ENCODE results near the gene POU2AF3.
A peak's percentile ranks its signal among the peaks of the same experiment; 100 is the strongest.
"Not testable (repeated sequence)": the region's sequence is repeated elsewhere in the genome, so short reads cannot be mapped to it uniquely, and the experiment has no call there.

POU2AF3 gene, protein sequence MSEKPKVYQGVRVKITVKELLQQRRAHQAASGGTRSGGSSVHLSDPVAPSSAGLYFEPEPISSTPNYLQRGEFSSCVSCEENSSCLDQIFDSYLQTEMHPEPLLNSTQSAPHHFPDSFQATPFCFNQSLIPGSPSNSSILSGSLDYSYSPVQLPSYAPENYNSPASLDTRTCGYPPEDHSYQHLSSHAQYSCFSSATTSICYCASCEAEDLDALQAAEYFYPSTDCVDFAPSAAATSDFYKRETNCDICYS

DNA sequence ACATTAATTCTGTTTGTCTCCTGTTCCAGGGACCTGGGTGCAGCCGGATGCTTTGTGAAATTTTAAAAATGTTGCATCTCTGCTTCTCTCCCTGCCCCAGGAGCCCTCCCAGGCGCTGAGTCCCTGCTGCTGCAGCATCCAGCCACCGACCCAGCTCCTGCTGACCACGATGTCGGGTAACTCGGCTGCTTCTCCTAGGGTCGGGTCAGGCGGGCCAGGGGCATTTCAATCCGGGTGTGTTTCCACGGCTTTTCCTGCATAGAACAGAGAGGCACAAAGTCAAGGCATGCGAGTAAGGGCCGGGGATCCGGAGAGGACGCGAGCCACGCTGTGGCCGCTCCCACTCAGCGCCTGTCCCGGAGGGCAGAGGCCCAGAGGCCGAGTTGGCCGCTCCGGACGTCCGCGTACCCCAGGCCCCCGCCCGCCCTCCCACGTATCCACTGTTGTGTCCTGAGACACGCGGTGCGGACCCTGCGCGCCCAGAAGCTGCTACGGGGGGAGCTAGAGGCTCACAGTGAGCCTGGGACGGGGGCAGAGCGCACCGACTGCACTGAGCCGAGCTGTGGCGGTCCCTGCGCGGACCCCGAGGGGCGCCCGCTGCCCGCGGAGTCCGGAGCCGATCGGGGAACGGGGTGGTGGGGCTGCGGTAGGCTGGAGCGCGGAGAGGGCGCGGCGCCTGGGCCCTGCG, at the start of gene POU2AF3:
Gene POU2AF3 (plus strand): TSS at position 134 of the 688 bp plus-strand sequence. CDS start 36 bp downstream, at position 170.
- Mint-ChIP-seq H3K27me3 (peaks cover 13% of the 10 kb centered on the region), H3K27ac (peak within 1 kb of the TSS; percentile 42), H3K4me3 (peak within 1 kb of the TSS; percentile 78), H3K9me3 (no peaks in the 10 kb centered on the region), H3K4me1 (peaks cover 29% of the 10 kb centered on the region), H3K36me3 (no peaks in the 10 kb centered on the region)
- peak; percentile 67 for ATAC-seq

DNA sequence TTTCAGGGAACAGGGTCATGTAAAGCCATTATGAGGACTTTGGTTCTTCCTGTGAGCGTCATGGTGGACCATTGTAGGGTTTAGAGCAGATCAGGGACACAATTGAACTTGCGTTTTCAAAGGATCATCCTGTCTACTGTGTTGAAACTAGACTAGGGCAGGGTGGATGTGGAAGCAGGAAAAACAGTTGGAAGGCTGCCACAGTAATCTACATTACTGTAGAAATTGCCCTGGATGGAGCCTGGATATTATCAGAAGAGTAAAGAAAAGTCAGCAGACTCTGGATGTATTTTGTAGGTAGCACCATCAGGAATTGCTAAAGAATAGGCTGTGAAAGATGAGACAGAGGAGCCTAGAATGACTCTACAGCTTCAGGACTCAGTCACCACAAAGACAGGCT, 47.4 kb upstream of the POU2AF3 start:
- Mint-ChIP-seq H3K4me3 (no peak overlapping the region), H3K4me1 (no peaks in the 10 kb centered on the region), H3K27me3 (no peaks in the 10 kb centered on the region), H3K36me3 (no peaks in the 10 kb centered on the region), H3K27ac (no peak overlapping the region), H3K9me3 (no peaks in the 10 kb centered on the region)
- no peak for ATAC-seq

DNA sequence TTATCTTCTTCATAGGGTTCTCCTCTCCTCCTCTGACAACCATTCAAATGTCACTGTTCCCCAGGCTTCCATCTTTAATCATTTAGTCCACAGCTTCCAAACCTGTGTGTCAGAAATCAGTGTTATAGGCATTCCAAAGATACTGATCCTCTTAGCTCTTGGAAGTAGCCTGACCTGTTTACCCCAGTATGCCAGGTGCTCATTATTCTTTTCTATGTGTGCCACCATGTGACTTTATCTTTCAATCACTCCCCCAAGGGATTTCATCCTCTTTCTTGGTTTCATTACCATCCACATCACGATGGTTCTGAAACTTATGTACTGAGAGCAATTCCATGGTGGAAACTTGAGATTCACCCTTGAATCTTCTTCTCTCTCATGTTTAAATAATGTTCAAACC, 45.2 kb upstream of the POU2AF3 start:
- Mint-ChIP-seq H3K4me1 (no peaks in the 10 kb centered on the region), H3K27ac (no peak overlapping the region), H3K4me3 (no peak overlapping the region), H3K36me3 (no peaks in the 10 kb centered on the region), H3K27me3 (no peaks in the 10 kb centered on the region), H3K9me3 (no peaks in the 10 kb centered on the region)
- no peak for ATAC-seq

GRCh38 chr11:111253630-111254029, 44.7 kb upstream of the POU2AF3 start:
- Mint-ChIP-seq H3K27me3 (no peaks in the 10 kb centered on the region), H3K4me3 (no peak overlapping the region), H3K27ac (no peak overlapping the region), H3K9me3 (no peaks in the 10 kb centered on the region), H3K4me1 (no peaks in the 10 kb centered on the region), H3K36me3 (no peaks in the 10 kb centered on the region)
- no peak for ATAC-seq

GRCh38 chr11:111258046-111258445, 40.3 kb upstream of the POU2AF3 start:
- no peak overlapping the region for H3K27ac Mint-ChIP-seq
- H3K36me3 Mint-ChIP-seq = no peaks in the 10 kb centered on the region
- no peaks in the 10 kb centered on the region for H3K9me3 Mint-ChIP-seq

DNA sequence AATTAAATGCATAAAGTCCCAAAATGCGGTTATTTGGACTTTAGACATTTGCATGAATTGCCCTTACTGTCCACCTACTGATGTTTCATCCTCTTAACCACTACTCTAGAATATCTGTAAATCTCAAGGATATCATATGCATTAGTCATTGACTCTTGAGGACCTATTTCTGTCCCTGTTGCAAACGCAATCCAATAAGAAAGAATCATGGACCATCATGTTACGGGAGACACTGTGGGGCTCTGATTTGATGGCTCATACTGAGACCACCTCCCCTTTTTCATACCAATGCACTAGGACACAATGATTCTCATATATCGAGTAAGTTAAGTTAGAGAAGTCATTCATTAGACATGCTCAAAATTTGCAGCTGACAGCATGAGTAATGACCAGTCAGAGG, 38.5 kb upstream of the POU2AF3 start:
- H3K9me3 Mint-ChIP-seq = no peaks in the 10 kb centered on the region
- H3K27me3 Mint-ChIP-seq = peaks cover 36% of the 10 kb centered on the region
- H3K27ac Mint-ChIP-seq = no peak overlapping the region
- H3K4me1 Mint-ChIP-seq = peaks cover 9% of the 10 kb centered on the region
- H3K36me3 Mint-ChIP-seq = no peaks in the 10 kb centered on the region
- ATAC-seq = no peak
- no peak overlapping the region for H3K4me3 Mint-ChIP-seq

More at GRCh38 chr11:111258046-111258445, 40.3 kb upstream of the POU2AF3 start:
- H3K4me3 Mint-ChIP-seq = no peak overlapping the region
- H3K27me3 Mint-ChIP-seq = peaks cover 24% of the 10 kb centered on the region
- H3K4me1 Mint-ChIP-seq = no peaks in the 10 kb centered on the region
- ATAC-seq = no peak

GRCh38 chr11:111260811-111261210, 37.5 kb upstream of the POU2AF3 start:
- no peak overlapping the region for H3K4me3 Mint-ChIP-seq
- peaks cover 10% of the 10 kb centered on the region for H3K4me1 Mint-ChIP-seq
- H3K27me3 Mint-ChIP-seq = peaks cover 38% of the 10 kb centered on the region
- no peaks in the 10 kb centered on the region for H3K36me3 Mint-ChIP-seq
- H3K27ac Mint-ChIP-seq = no peak overlapping the region
- H3K9me3 Mint-ChIP-seq = no peaks in the 10 kb centered on the region
- ATAC-seq = no peak

GRCh38 chr11:111264646-111265045, 33.7 kb upstream of the POU2AF3 start:
- Mint-ChIP-seq H3K36me3 (no peaks in the 10 kb centered on the region), H3K4me1 (peaks cover 10% of the 10 kb centered on the region), H3K27ac (peak overlapping the region; percentile 9), H3K4me3 (no peak overlapping the region), H3K27me3 (peaks cover 34% of the 10 kb centered on the region), H3K9me3 (no peaks in the 10 kb centered on the region)
- no peak for ATAC-seq

DNA sequence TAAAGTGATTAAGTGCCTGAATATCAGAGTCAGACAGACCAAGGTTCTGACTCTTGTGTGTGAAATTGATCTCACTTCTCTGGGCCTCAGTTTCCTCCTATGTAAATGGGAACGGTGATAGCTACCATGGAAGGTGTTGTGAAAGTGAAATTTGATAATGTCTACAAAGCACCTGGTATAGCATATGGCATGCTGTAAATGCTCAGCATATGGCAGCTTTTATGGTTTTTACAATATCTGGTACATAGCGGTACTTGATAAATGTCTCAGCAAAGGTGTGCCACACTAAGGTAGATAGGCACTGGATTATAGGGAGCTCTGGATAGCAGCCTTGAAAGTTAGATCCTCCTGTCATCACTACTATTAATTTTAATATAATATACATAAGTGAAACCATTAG, 32.9 kb upstream of the POU2AF3 start:
- Mint-ChIP-seq H3K9me3 (no peaks in the 10 kb centered on the region), H3K4me3 (no peak overlapping the region), H3K27ac (no peak overlapping the region), H3K36me3 (no peaks in the 10 kb centered on the region), H3K27me3 (peaks cover 28% of the 10 kb centered on the region), H3K4me1 (peaks cover 10% of the 10 kb centered on the region)
- ATAC-seq = no peak

GRCh38 chr11:111268303-111268702, 30.0 kb upstream of the POU2AF3 start:
- not testable (repeated sequence) for H3K9me3 Mint-ChIP-seq, H3K27ac Mint-ChIP-seq, ATAC-seq, H3K4me3 Mint-ChIP-seq, H3K36me3 Mint-ChIP-seq
- Mint-ChIP-seq H3K4me1 (peaks cover 25% of the 10 kb centered on the region), H3K27me3 (peaks cover 14% of the 10 kb centered on the region)

- Mint-ChIP-seq H3K4me1 (peaks cover 22% of the 10 kb centered on the region), H3K27ac (no peak overlapping the region), H3K4me3 (no peak overlapping the region), H3K36me3 (no peaks in the 10 kb centered on the region), H3K9me3 (no peaks in the 10 kb centered on the region), H3K27me3 (peaks cover 8% of the 10 kb centered on the region)
- ATAC-seq = no peak
Measured at GRCh38 chr11:111269146-111269868, 29.0 kb upstream of the POU2AF3 start.

- Mint-ChIP-seq H3K27ac (no peak overlapping the region), H3K36me3 (no peaks in the 10 kb centered on the region), H3K9me3 (no peaks in the 10 kb centered on the region), H3K27me3 (no peaks in the 10 kb centered on the region), H3K4me1 (peaks cover 15% of the 10 kb centered on the region), H3K4me3 (no peak overlapping the region)
- no peak for ATAC-seq
Measured at GRCh38 chr11:111272420-111272819, 25.9 kb upstream of the POU2AF3 start.

DNA sequence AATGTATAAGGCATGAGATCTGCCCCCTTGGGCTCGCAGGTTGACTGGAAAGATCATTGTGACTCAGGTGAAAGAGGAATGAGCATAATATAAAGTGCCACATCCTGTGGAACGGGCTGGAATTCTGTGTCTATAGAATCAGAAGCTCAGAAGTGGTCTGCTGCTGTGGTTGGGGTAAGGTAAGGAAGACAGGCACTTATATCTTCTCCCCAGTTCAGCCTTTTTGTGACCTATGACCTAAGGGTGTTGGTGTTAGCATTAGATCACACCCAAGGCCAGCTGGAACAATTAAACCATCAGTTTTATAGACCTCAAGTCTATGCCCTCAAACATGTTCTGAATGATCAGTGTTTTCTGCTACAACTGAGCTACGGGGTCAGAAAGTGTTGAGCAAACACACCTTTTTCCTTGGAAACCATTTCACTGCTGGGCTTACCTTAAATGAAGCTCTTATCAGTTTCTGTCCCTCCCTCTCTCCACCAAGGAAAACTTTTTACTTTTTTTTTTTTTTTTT, 15.7 kb upstream of the POU2AF3 start:
- no peak for ATAC-seq
- Mint-ChIP-seq H3K27ac (no peak overlapping the region), H3K27me3 (no peaks in the 10 kb centered on the region), H3K4me1 (peaks cover 7% of the 10 kb centered on the region), H3K36me3 (no peaks in the 10 kb centered on the region), H3K4me3 (no peak overlapping the region), H3K9me3 (no peaks in the 10 kb centered on the region)

DNA sequence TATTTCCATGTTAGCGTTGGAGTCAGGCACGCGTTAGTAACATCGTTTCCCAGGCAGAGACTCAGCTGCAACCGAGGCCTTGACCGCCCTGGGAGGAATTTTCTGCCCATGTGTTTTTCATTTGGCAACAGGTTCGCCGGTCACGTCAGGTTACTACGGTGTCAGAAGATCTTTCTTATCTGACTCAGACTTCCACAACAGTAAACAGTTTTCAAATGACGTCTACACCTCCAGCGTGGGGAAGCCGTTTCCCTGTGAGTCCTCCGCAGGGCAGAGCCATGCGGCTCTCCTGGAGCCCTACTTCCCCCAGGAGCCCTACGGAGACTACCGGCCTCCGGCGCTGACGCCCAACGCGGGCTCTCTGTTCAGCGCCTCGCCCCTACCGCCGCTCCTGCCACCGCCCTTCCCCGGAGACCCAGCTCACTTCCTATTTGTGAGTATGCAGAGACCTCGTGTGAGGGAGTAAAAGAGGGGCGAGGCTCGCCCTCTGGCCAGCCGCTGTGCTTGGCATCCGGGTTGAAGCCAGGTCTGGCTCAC, 14.3 kb upstream of the POU2AF3 start:
- H3K4me1 Mint-ChIP-seq = peaks cover 7% of the 10 kb centered on the region
- peak; percentile 43 for ATAC-seq
- H3K4me3 Mint-ChIP-seq = peak overlapping the region; percentile 69
- H3K36me3 Mint-ChIP-seq = no peaks in the 10 kb centered on the region
- H3K9me3 Mint-ChIP-seq = no peaks in the 10 kb centered on the region
- H3K27ac Mint-ChIP-seq = peak overlapping the region; percentile 63
- H3K27me3 Mint-ChIP-seq = no peaks in the 10 kb centered on the region
